Caki2 (cell line): ENCODE data around the gene CDK16. TPM values are rescaled to one million over a fixed set of nuclear protein-coding genes. Genes with fewer than 3 reads are reported as not detected.
A peak's percentile ranks its signal among the peaks of the same experiment; 100 is the strongest.

Experiments
- DNase-seq: peaks from one replicate; pipeline ENCODE4 v3.0.0-alpha.2; 2015; ENCODE audit warnings: low read depth
- in situ Hi-C: cut with HindIII; loops from 2 replicates; pipeline ENCODE4 v1.10.0; 2016; ENCODE audit warnings: low sequenced_read_pairs, low pct_unique_long_range_greater_than_20kb, mixed read lengths
- total RNA-seq: library from RNA; depleted of rRNA; stranded (reverse); fragments of >200 nt; shearing (Covaris generic); gene quantifications from 2 replicates; pipeline ENCODE4 v1.2.3, GENCODE V29; 2014; ENCODE audit warnings: low replicate concordance

The CDK16 gene
- total RNA-seq, 1 experiment from 2014 or later: 78.8 TPM

DNA sequence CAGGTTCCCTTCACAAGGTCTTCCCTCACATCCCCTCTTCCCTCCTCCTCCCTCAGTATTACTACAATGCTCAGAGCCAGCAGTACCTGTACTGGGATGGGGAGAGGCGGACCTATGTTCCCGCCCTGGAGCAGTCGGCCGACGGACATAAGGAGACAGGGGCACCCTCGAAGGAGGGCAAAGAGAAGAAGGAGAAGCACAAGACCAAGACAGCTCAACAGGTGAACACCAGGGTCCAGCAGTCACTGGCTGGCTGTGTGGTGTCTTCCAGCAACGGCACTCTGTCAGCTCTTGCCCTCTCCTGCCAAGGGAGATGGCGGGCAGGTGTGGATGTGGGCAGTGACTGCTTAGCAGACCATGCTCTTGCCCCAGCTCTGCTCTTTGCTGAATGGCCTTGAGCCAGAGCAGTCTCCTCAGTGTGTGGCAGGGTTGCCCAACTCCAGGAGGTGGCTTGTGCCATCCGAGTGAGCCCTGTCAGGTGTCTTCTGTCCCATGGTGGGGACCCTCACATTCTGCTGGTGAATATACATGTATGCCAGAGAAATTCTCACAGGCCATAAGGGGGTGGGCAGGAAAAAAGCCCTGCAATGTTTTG, 36.3 kb upstream of the CDK16 start:
- in situ Hi-C loops: no loop called here

GRCh38 chrX:47184486-47184885, 34.0 kb upstream of the CDK16 start:
- no peak for DNase-seq
- in situ Hi-C loops: no loop called here

More for the DNA sequence above, 36.3 kb upstream of the CDK16 start:
- DNase-seq: no peak

GRCh38 chrX:47185241-47185640, 33.2 kb upstream of the CDK16 start:
- no peak for DNase-seq
- in situ Hi-C loops: no loop called here

- in situ Hi-C loops: no loop called here
- no peak for DNase-seq
Measured at GRCh38 chrX:47186096-47186740, 32.3 kb upstream of the CDK16 start.

GRCh38 chrX:47187106-47187677, 31.3 kb upstream of the CDK16 start:
- DNase-seq: peak; percentile 78
- in situ Hi-C loops: no loop called here

DNA sequence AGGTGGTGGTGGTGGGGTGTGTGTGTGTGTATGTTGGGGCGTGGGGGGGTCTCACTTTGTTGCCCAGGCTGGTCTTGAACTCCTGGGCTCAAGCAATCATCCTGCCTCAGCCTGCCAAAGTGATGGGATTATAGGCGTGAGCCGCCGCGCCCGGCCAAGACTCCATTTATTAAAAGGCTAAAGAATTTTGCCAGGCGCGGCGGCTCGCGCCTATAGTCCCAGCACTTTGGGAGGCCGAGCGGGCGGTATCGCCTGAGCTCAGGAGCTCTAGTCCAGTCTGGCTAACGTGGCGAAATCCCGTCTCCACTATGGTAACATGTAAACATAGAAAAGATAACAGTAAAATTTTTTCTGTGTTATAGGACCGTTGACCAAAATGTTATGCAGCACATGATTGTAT, 28.6 kb upstream of the CDK16 start:
- DNase-seq: no peak
- in situ Hi-C loops: no loop called here

DNA sequence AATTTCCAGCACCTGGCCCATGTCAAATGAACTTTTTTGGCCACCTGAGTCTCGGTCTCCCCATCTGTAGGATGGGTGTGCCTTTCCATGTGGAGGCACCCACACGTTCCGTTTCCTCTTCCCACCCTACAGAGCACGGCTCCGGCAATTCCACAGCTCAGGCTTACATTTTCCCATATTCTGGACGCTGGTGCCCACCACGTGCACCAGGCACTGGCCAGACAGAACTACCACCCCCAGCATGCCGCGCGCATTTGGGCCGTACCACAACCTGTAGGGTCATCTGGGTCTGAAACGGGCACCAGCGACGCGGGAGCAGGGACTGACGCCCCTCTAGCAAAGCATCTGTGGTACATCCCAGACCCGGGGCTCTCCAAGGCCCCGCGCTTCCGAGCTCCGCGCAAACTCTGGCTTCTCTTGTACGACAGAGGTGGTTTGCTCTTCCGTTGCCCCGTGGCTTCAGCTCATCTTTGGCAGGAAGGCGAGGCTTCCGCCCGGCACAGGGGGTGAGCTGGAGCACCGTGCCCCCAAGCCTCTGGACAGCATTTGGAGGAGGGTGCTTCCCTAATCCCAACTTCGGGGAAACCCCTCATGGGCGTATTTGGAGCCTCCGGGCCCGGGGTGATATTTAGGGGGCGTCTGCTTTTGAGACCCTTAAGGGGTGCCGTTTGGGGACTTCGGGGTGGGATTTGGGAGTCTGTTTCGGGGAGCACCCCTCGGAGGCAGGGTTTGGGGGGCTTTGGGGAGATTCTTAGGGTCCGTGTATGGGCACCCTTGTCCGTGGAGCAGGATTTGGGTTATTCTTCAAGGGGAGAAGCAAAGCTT, 27.8 kb upstream of the CDK16 start:
- in situ Hi-C loops: no loop called here
- peak; percentile 76 for DNase-seq

- DNase-seq: peak; percentile 55
- in situ Hi-C loops: no loop called here
Measured at GRCh38 chrX:47191331-47191730, 27.1 kb upstream of the CDK16 start.

GRCh38 chrX:47191806-47192401, 26.6 kb upstream of the CDK16 start:
- in situ Hi-C loops: no loop called here
- no peak for DNase-seq

DNA sequence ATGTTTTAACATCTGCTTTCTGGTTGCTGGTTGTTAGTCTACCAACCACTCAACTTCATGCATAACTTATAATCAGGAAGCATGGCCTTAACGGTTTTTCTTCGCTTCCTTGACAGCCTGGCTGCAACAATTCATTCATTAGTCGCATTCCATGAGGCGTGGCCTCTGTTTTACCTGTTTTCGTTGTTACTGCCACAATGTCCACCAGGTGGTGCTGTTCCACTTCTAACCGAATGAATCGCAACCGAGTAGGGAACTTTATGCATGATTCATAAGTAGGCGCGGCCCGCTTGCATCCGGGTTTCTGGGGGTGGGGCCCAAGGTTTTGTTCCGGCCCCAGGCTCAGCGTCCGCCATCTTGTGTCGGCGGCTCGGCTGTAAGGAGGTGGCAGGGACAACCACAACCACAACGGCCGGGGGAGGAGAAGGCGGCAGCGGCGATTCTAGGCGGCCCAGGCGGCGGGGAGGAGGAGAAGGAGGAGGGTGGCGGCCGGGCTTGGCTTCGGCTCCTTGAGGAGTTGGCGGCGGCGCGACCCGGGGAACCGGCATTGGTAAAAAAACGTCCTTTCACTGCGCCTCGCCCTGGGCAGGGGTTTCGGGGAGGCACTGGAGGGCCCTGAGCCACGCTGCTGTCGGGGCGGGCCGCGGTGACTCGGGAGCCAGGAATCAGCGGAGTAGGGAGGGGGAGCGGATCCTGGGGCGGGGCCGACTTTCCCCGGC, 24.8 kb upstream of the CDK16 start, which contains the start of gene UBA1:
TSS of gene UBA1 (plus strand) at position 355 of the 719 bp plus-strand sequence. CDS start 4,974 bp downstream, outside the sequence.
- in situ Hi-C loops: no loop called here
- peak; percentile 93 for DNase-seq

GRCh38 chrX:47194194-47194787, 24.2 kb upstream of the CDK16 start:
- in situ Hi-C loops: no loop called here
- DNase-seq: no peak

DNA sequence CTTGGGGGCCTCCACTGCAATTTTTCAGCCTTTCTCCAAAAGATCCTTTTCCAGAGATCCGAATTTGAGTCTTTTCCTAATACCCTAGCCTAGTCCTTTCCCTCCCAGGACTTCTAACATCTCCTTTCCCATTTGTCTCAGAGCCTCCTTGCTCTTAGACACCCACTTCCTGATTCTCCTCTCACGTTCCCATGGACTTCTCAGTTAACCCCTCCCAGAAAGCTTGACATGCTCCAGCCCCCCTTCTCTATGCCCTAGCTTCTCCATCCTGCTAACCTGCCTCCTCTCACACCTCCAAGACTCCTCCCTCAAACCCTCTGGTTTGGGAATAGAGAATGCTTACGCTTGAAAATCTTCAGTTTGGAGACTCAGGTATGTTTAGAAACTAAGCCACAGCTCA, 22.4 kb upstream of the CDK16 start:
- DNase-seq: no peak
- in situ Hi-C loops: no loop called here

DNA sequence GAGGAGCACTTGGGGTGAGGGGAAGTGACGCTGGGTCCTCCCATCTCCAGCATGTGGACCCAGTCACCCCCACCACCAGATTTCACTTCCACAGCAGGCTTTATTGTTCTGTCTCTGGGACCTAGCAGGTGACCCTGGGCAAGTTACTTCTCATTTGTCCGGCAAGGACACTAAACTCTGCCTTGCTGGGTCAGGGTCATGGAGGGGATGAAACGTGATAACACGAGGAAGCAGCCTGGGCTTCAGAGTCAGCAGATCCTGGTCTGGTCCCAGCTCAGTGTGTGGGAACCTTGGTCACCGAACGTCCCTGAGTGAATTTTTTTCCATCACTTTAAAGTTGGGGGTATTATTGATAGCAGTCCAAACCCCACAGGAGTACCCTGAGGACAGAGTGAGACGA, 21.0 kb upstream of the CDK16 start:
- DNase-seq: no peak
- in situ Hi-C loops: no loop called here

DNA sequence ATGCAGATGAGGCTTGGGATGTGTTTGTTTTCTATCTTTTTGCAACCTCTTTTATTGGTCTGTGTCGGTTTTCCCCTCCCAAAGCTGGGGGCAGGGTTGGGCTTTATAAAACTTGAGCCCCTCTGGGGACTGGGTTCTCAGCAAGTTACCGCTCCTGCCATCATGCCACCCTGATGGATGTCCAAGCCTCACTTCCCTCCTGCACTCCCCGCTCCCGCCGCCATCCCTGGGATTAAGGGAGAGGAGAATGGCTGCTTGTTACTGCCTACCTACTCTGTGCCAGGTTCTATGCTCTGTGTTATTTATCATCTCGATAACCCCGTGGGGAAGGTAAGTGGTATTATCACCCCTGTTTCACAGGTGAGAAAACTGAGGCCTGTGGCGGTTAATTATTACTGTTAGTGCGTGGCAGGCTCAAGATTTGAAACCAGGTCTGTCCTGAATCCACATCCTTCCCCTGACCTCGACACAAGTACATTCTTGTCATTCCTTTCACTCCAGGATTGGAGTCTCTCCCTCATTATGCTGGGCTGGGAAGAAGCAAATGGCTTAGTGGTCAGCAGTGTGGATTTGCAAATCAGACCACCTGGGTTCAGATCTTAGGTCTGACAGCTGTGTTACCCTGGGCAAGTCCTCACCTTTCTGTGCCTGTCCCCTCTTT, 20.3 kb upstream of the CDK16 start:
- no peak for DNase-seq
- in situ Hi-C loops: no loop called here

DNA sequence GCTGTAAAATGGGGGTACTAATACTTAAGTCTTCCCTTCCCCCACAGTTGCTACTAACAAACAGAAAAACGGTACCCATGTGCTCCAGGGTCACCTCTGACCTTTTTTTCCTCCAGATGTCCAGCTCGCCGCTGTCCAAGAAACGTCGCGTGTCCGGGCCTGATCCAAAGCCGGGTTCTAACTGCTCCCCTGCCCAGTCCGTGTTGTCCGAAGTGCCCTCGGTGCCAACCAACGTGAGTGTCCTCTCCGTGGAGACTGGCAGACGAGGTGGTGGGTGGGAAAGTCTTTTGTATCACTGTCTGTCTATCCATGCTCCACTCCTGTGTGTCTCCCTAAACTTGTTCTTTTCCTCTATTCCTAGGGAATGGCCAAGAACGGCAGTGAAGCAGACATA, 19.8 kb upstream of the CDK16 start:
- in situ Hi-C loops: no loop called here

GRCh38 chrX:47199286-47199685, 19.2 kb upstream of the CDK16 start:
- in situ Hi-C loops: no loop called here
- DNase-seq: no peak

More for the DNA sequence above, 19.8 kb upstream of the CDK16 start:
- no peak for DNase-seq
